Fibroblast of lung (primary cell): ENCODE data around the gene ATL1. TPM values are rescaled to one million over a fixed set of nuclear protein-coding genes. Genes with fewer than 3 reads are reported as not detected.
A peak's percentile ranks its signal among the peaks of the same experiment; 100 is the strongest.

Experiments
- DNase-seq, 2 donors: peaks; one replicate each; pipeline versions ENCODE4 v3.0.0 to v3.0.0-alpha.2; 2010; ENCODE audit warnings: low read depth in 2 of 2
- H2AFZ ChIP-seq: 2 replicates; pipeline ENCODE4 v1.5.1; 2012; ENCODE audit warnings: low read length, control low read depth, inconsistent platforms
- H3K27ac ChIP-seq: 2 replicates; pipeline ENCODE4 v1.5.1; 2011; ENCODE audit warnings: low read length, control low read depth; ENCODE audit not compliant: insufficient read depth
- H3K27me3 ChIP-seq: 2 replicates; pipeline ENCODE4 v1.5.1; 2011; ENCODE audit warnings: mild to moderate bottlenecking, low read length; ENCODE audit not compliant: control insufficient read depth, insufficient read depth
- H3K36me3 ChIP-seq: 2 replicates; pipeline ENCODE4 v1.5.1; 2011; ENCODE audit warnings: low read length; ENCODE audit not compliant: control insufficient read depth, insufficient read depth
- H3K4me1 ChIP-seq: 2 replicates; pipeline ENCODE4 v1.5.1; 2011; ENCODE audit warnings: low read length; ENCODE audit not compliant: control insufficient read depth, insufficient read depth; ENCODE audit errors: extremely low read depth
- H3K4me2 ChIP-seq: 2 replicates; pipeline ENCODE4 v1.5.1; 2011; ENCODE audit warnings: low read length, control low read depth; ENCODE audit not compliant: insufficient read depth; ENCODE audit errors: extremely low read depth
- H3K4me3 ChIP-seq, 4 experiments: fragments of 200-600 bp in 1 of 4; sonication (generic) in 1 of 4; replicated peaks in 1 of 4; 2 replicates each; pipeline ENCODE4 v1.5.1; 2011 to 2016; ENCODE audit warnings: low read length in 4 of 4, low read depth in 3 of 4, mild to moderate bottlenecking in 3 of 4, control low read depth in 2 of 4, inconsistent platforms in 1 of 4, mixed read lengths in 1 of 4; ENCODE audit not compliant: insufficient read depth in 1 of 4; ENCODE audit errors: control extremely low read depth in 1 of 4
- H3K79me2 ChIP-seq: 2 replicates; pipeline ENCODE4 v1.5.1; 2012; ENCODE audit warnings: mild to moderate bottlenecking, low read length, inconsistent platforms; ENCODE audit not compliant: control insufficient read depth, insufficient read depth
- H3K9ac ChIP-seq: 2 replicates; pipeline ENCODE4 v1.5.1; 2011; ENCODE audit warnings: mild to moderate bottlenecking, low read length, control low read depth; ENCODE audit not compliant: insufficient read depth
- H3K9me3 ChIP-seq: 2 replicates; pipeline ENCODE4 v1.5.1; 2012; ENCODE audit warnings: low read depth, low read length; ENCODE audit not compliant: control insufficient read depth, insufficient read depth
- H4K20me1 ChIP-seq: 2 replicates; pipeline ENCODE4 v1.5.1; 2011; ENCODE audit warnings: low read length; ENCODE audit not compliant: control insufficient read depth, insufficient read depth; ENCODE audit errors: extremely low read depth
- CTCF ChIP-seq, 2 donors: IDR thresholded peaks in 1 of 2; conservative IDR thresholded peaks in 1 of 2; 1 replicate in 1 of 2; 2 replicates in 1 of 2; pipeline ENCODE4 v1.5.1; 2011 to 2012; ENCODE audit warnings: low read length in 2 of 2, control low read depth in 1 of 2, inconsistent platforms in 1 of 2, low read depth in 1 of 2, mild to moderate bottlenecking in 1 of 2
- EZH2 ChIP-seq: IDR thresholded peaks from 2 replicates; pipeline ENCODE4 v1.5.1; 2012; ENCODE audit warnings: low read length, control low read depth, mild to moderate bottlenecking; ENCODE audit errors: missing control alignments
- polyA plus RNA-seq, 2 donors: library from polyadenylated mRNA; depleted of rRNA in 1 of 2; stranded (reverse) in 1 of 2; unstranded in 1 of 2; fragments of >200 nt; gene quantifications; 2 replicates each; pipeline ENCODE4 v1.2.1, GENCODE V29; 2011 to 2012; ENCODE audit warnings: missing spikeins in 1 of 2
- total RNA-seq: library from RNA; depleted of rRNA; stranded (reverse); fragments of >200 nt; gene quantifications from 2 replicates; pipeline ENCODE4 v1.2.1, GENCODE V29; 2014

The ATL1 gene
- total and polyA plus RNA-seq, 2 donors (not counting 1 experiment from before 2014, with no cell fraction given): 14.9 to 16.2 TPM

DNA sequence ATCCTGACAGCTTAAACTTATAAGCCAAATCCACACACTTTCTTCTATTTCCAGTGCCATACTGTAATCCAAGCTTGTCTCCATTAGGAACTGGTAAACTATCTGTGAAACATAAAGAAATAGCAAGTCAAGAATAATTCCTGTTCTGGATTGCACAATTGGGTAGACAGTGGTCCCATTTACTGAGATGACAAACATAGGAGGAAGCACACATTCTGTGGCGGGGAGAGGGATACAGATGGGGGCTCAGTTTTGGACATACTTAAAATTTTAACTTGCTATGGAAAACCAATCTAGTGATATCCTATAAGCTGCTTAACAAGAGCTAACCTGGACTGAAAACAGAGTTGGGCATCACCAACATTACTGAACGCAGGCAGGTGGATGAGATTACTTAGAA, 43.9 kb upstream of the ATL1 start:
- Histone ChIP-seq H3K79me2 (peaks cover 96% of the 10 kb centered on the region), H3K9me3 (no peaks in the 10 kb centered on the region), H3K4me1 (peaks cover under 1% of the 10 kb centered on the region), H3K4me3 (no peak overlapping the region), H2AFZ (no peak overlapping the region), H3K27ac (no peak overlapping the region), H3K36me3 (no peaks in the 10 kb centered on the region), H3K27me3 (no peaks in the 10 kb centered on the region), H3K4me2 (no peak overlapping the region), H3K9ac (no peak overlapping the region), H4K20me1 (peaks cover 2% of the 10 kb centered on the region)
- TF ChIP-seq CTCF (conservative IDR thresholded peaks at IDR 0.05 in 1 of 2, IDR thresholded peaks at IDR 0.05 in 1 of 2; ENCODE audit: low read depth in 1 of 2, low read length in 2 of 2): no peak
- TF ChIP-seq EZH2: no peak
- DNase-seq: no peak

- peak overlapping the region; percentile 57 for H3K27ac ChIP-seq
- no peak for TF ChIP-seq EZH2
- no peak for TF ChIP-seq CTCF (conservative IDR thresholded peaks at IDR 0.05 in 1 of 2, IDR thresholded peaks at IDR 0.05 in 1 of 2; ENCODE audit: low read depth in 1 of 2, low read length in 2 of 2)
- H3K27me3 ChIP-seq: no peaks in the 10 kb centered on the region
- no peaks in the 10 kb centered on the region for H3K36me3 ChIP-seq
- peaks cover 92% of the 10 kb centered on the region for H3K79me2 ChIP-seq
- peaks cover 4% of the 10 kb centered on the region for H4K20me1 ChIP-seq
- H3K9me3 ChIP-seq: no peaks in the 10 kb centered on the region
- H3K9ac ChIP-seq: no peak overlapping the region
- no peak overlapping the region for H3K4me3 ChIP-seq
- peaks cover 9% of the 10 kb centered on the region for H3K4me1 ChIP-seq
- peak overlapping the region; percentile 72 for H3K4me2 ChIP-seq
- H2AFZ ChIP-seq: no peak overlapping the region
- peak; percentile 81 to 91 for DNase-seq
Observed at GRCh38 chr14:50520947-50521815, 38.8 kb upstream of the ATL1 start.

DNA sequence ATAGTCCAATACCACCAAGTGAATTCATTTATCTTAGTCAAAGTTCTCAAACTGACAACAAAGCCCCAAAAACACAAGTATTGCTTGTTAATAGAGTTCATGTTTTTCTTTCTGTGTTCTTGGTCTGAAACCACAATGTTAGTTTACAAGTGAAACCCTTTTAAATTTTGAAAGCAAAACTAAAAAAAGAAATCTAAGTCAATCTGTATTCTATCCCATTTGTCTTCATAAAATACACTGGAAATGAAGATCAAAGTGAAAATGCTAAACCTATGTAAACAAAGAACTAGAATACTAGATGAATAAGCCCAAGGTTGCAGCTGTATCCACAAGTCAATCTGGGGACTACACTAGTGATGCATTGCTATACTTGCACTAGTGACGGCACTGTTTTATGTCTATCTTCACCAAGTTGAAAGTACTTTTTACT, 38.0 kb upstream of the ATL1 start:
- Histone ChIP-seq H3K27me3 (no peaks in the 10 kb centered on the region), H3K4me2 (peak overlapping the region; percentile 72), H3K27ac (peak overlapping the region; percentile 58), H4K20me1 (peaks cover 4% of the 10 kb centered on the region), H3K9ac (peak overlapping the region; percentile 8), H2AFZ (no peak overlapping the region), H3K9me3 (no peaks in the 10 kb centered on the region), H3K4me1 (peaks cover 9% of the 10 kb centered on the region), H3K36me3 (no peaks in the 10 kb centered on the region), H3K4me3 (peak overlapping the region; percentile 13 to 21 (median 18)), H3K79me2 (peaks cover 91% of the 10 kb centered on the region)
- no peak for TF ChIP-seq CTCF (conservative IDR thresholded peaks at IDR 0.05 in 1 of 2, IDR thresholded peaks at IDR 0.05 in 1 of 2; ENCODE audit: low read depth in 1 of 2, low read length in 2 of 2)
- TF ChIP-seq EZH2: no peak
- peak; percentile 34 to 78 for DNase-seq
